RWPE2 (cell line): ENCODE results near the gene DEAF1.

ENCODE experiments used
- ATAC-seq: fragments of 200-7000 bp; cut with Tn5 transposase; 3 replicates; pipeline ENCODE4 v1.9.1; 2021; ENCODE audit warnings: low read depth
- DNase-seq: peaks from one replicate; pipeline ENCODE4 v3.0.0-alpha.2; 2020; ENCODE audit warnings: low spot score
- H3K27ac ChIP-seq: fragments of 450-650 bp; 2 replicates; pipeline ENCODE4 v1.5.1; 2017; ENCODE audit warnings: mild to moderate bottlenecking; ENCODE audit not compliant: poor library complexity, severe bottlenecking
- H3K27me3 ChIP-seq: fragments of 250-450 bp; sonication (Bioruptor Pico); 2 replicates; pipeline ENCODE4 v1.5.1; 2021; ENCODE audit warnings: mild to moderate bottlenecking, moderate library complexity; ENCODE audit not compliant: insufficient read depth, poor library complexity, severe bottlenecking
- H3K36me3 ChIP-seq: fragments of 250-450 bp; sonication (Bioruptor Pico); 2 replicates; pipeline ENCODE4 v1.5.1; 2020; ENCODE audit warnings: low read depth, mild to moderate bottlenecking, moderate library complexity
- H3K4me1 ChIP-seq: fragments of 250-450 bp; sonication (Bioruptor Pico); 2 replicates; pipeline ENCODE4 v1.5.1; 2021; ENCODE audit warnings: mild to moderate bottlenecking, moderate library complexity; ENCODE audit not compliant: insufficient read depth, poor library complexity, severe bottlenecking
- H3K4me3 ChIP-seq: fragments of 250-450 bp; sonication (Bioruptor Pico); 2 replicates; pipeline ENCODE4 v1.5.1; 2021; ENCODE audit warnings: mild to moderate bottlenecking, moderate library complexity; ENCODE audit not compliant: severe bottlenecking
- H3K9me3 ChIP-seq: fragments of 250-450 bp; sonication (Bioruptor Pico); 2 replicates; pipeline ENCODE4 v1.5.1; 2021; ENCODE audit warnings: mild to moderate bottlenecking, moderate library complexity; ENCODE audit not compliant: severe bottlenecking
- CTCF ChIP-seq: fragments of 450-650 bp; IDR thresholded peaks from one replicate; pipeline ENCODE4 v1.5.1; 2017; ENCODE audit warnings: mild to moderate bottlenecking, moderate library complexity; ENCODE audit not compliant: poor library complexity, severe bottlenecking

The DEAF1 gene

GRCh38 chr11:607020-607780, 87.8 kb downstream of the DEAF1 start:
- H3K9me3 ChIP-seq: no peaks in the 10 kb centered on the region
- H3K4me3 ChIP-seq: no peak overlapping the region
- no peak for ATAC-seq
- H3K27ac ChIP-seq: peak overlapping the region; percentile 23
- TF ChIP-seq CTCF: no peak
- no peaks in the 10 kb centered on the region for H3K27me3 ChIP-seq
- H3K4me1 ChIP-seq: no peaks in the 10 kb centered on the region
- H3K36me3 ChIP-seq: peaks cover 92% of the 10 kb centered on the region
- peak; percentile 56 for DNase-seq

GRCh38 chr11:606245-606644, 88.8 kb downstream of the DEAF1 start:
- H3K4me1 ChIP-seq: no peaks in the 10 kb centered on the region
- peak overlapping the region; percentile 23 for H3K27ac ChIP-seq
- peaks cover 91% of the 10 kb centered on the region for H3K36me3 ChIP-seq
- peak; percentile 6 for TF ChIP-seq CTCF
- H3K9me3 ChIP-seq: no peaks in the 10 kb centered on the region
- DNase-seq (peak; percentile 91), ATAC-seq (peak; percentile 80)
- H3K4me3 ChIP-seq: no peak overlapping the region
- no peaks in the 10 kb centered on the region for H3K27me3 ChIP-seq

GRCh38 chr11:605286-606129, 89.5 kb downstream of the DEAF1 start:
- no peaks in the 10 kb centered on the region for H3K9me3 ChIP-seq
- peaks cover 91% of the 10 kb centered on the region for H3K36me3 ChIP-seq
- no peak overlapping the region for H3K4me3 ChIP-seq
- peak overlapping the region; percentile 23 for H3K27ac ChIP-seq
- TF ChIP-seq CTCF: no peak
- DNase-seq: peak; percentile 55
- H3K27me3 ChIP-seq: no peaks in the 10 kb centered on the region
- no peak for ATAC-seq
- no peaks in the 10 kb centered on the region for H3K4me1 ChIP-seq

DNA sequence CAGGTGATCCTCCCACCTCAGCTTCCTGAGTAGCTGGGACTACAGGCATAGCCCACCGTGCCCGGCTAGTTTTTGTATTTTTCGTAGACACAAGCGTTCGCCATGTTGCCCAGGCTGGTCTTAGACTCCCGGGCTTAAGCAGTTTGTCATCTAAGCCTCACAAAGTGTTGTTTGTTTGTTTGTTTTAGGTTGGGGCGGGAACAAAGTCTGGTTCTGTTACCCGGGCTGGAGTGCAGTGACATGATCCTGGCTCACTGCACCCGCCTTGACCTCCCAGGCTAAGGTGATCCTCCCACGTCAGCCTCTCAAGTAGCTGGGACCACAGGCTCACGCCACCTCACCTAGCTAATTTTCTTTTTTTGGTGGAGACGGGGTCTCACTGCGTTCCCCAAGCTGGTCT, 91.9 kb downstream of the DEAF1 start:
- TF ChIP-seq CTCF: no peak
- no peak for ATAC-seq
- peaks cover 92% of the 10 kb centered on the region for H3K36me3 ChIP-seq

More for the DNA sequence above, 91.9 kb downstream of the DEAF1 start:
- DNase-seq: no peak
- Histone ChIP-seq H3K27ac (no peak overlapping the region), H3K27me3 (no peaks in the 10 kb centered on the region), H3K4me1 (no peaks in the 10 kb centered on the region), H3K4me3 (no peak overlapping the region), H3K9me3 (no peaks in the 10 kb centered on the region)
